Activated CD4-positive, alpha-beta T cell treated with anti-CD3 and anti-CD28 coated beads for 1 hour (primary cell): Measurements from ENCODE around the gene ZNF300.
"Not testable (repeated sequence)": the region's sequence is repeated elsewhere in the genome, so short reads cannot be mapped to it uniquely, and the experiment has no call there.

Experiments
- DNase-seq: peaks from one replicate; pipeline ENCODE4 v3.0.0-alpha.2; 2020

ZNF300 gene

DNA sequence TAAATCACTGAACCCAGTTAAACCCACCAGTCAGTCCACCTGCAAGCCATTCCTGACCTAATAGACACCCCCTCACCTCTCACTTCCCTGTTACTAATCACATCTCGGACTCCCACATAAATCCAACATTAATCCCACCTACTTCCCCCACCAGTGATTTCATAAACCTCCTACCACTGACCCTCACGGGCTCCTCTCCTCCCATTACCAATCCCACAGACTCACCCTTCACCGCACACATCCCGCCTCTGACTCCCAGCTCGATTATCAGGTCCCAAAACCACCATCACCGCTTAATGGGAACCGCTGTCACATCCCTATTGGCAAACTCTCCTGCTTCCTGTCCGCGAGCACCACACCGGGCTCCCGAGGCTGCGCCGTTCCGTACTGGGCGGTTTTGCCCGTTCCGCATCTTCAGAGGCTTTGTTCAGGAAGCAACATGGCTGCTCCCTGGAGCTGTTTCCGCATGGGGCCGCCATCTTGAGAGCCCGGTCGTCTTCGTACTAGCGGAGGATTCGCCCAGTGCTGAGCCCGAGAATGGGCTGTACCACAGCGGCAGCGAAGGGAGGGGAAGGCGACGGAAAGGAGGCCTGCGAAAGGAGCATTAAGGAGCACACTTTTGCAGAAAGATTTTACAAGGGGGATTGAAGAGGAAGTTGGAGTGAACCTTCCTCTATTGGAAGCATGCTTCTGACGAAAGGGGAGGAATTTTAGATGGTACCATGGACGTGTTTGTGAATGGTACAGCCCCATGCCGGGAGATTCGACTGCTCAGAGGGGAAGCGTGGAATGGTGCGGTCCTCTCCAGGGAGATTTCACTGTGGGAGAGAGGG, at the start of gene ZNF300:
Gene ZNF300 (minus strand): TSS at position 502 of the 833 bp plus-strand sequence. CDS start 1,825 bp downstream, outside the sequence.
- DNase-seq = peak; percentile 31

DNA sequence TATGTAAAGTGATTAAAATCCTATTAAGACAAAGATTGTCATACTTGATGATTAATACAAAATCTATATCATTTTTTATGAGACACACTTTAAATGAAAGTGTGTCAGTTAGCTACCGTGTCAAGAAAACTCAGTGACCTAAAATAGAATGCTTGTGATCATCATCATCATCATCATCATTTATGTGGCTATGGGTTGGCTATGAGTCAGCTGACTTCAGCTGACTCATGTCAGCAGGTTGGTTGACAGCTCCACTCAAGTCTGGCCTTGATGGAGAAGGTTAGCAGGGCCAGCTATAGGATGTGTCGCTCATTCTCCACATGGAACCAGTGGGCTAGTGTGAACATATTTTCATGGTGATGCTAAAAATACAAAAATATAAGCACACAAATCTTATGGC, 43.8 kb upstream of the ZNF300 start:
- DNase-seq = no peak

DNA sequence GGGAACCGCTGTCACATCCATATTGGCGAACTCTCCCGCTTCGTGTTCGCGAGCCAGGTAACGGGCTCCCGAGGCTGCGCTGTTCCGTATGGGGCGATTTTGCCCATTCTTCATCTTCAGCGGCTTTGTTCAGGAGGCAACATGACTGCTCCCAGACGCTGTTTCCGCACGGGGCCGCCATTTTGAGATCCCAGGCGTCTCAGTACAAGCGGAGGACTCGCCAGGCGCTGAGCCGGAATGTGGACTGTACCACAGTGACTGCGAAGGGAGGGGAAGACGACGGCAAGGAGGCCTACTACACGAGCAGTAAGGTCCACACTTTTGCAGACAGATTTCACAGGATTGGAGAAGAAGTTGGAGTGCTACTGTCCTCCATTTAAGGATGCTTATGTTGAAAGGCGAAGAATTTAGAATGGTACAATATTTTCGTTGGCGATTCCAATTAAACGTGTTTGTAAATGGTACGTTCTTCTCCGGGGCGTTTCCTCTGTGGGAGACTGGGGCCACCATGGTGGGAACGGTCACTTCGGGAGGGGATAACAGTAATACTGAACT, 41.6 kb upstream of the ZNF300 start:
- DNase-seq = no peak

DNA sequence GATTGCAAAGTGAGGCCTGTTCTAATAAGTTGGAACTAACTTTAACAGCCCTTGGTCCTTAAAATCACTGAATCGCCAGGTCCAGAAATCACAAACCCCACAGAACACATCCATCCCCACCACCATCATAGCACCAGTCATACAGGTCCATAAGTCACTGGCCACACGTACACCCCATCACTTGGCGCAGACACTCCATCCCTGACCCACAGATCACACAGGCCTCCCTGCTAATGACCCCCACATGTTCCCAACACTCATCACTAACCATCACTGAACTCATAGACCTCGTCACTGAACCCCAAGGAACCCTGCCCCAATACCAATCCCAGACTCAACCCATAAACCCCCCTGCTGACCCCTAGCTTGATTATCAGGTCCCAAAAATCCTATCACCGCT, 41.2 kb upstream of the ZNF300 start:
- no peak for DNase-seq

DNA sequence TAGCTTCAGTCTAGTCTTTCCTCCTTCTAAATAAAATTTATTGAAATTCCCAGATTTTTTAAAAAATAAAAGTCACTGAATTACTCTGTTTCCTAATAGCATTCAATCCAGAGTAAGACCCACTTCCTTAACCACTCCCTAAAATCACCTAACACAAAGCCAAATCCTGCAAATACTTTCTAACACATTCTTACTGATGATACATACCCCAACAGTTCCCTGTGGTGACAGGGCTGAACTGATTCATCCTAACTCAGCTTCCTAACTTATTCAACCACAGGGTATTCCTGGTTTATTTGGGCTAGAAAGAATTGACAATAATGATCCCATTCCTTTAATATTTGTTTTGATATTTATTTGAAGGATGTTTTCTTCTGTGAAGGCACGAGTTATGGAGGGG, 40.7 kb upstream of the ZNF300 start:
- DNase-seq = no peak

DNA sequence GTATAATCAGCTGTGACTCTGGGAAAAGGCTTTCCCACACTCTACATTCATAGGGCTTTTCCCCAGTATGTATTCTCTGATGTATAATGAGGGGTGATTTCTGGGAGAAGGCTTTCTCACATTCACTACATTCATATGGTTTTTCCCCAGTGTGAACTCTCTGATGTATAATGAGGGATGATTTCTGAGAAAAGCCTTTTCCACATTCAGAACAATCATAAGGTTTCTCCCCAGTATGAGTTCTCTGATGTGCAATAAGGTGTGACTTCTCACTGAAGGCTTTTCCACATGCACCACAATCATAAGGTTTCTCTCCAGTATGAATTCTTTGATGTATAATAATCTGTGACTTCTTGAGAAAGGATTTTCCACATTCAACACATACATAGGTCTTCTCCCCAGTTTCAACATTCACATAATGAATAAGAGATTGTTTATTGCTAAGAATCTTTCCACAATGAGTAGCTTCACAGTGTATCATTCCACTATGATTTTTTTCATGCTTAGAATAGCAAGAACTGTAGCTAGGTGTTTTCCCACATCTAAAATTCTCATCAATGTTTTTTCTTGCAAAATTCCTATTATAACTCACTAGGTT, 26.7 kb upstream of the ZNF300 start:
- no peak for DNase-seq

DNA sequence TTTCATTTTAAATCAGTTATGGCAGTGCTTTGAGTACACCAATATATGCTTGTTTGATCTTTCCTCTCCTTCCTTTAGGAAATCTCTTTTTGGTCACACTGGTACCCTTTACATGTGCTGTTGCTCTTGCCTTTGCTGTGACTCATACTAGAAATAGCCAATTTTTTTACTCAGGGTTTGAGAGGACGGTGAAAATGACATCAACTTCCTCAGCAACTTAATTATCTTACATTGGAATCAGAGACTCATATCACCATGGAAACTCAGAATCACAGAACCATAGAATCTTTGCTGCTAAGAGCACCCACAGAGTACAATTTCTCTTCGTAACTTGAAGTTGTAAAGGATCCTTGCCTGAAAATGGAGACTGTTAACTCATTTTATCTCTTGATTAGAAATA, 13.8 kb upstream of the ZNF300 start:
- no peak for DNase-seq

DNA sequence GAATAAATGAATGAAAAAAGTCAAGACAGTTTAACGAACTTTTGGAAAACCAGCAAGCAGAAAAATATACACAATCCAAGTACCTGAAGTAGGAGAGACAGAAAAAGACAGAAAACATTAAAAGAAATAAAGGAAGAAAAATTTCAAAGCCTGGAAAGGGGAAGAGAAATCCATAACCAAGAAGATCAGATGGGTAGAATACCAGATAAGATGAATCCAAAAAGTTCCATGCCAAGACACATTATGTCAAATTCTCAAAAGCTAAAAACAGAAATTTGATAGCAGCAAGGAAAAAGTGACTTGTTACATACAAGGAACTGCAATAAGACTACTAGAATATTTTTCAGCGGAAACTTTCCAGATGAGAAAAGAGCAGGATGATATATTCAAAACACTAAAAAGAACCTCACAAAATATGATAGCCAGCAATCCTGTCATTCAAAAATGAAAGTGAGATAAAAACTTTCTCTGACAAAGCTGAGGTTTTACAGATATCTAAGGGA, 7.6 kb upstream of the ZNF300 start:
- DNase-seq = no peak

DNA sequence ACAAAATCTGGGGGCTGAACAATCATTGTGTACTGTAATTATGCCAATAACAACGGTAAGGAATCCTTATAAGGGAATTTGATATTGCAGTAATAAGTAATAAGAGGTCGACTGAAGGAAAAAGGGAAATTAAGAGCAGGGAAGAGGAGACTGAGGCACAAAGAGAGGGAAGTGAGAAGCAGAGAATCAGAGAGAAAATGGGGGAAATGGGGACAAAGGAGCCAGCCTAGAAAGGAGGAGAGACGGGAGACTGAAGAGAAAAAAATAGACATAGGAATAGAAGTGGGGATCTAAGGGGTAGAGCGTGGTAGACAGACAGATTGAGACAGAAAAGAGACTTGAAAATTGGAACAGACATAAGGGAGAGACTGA, 518 bp upstream of the ZNF300 start:
- no peak for DNase-seq

DNA sequence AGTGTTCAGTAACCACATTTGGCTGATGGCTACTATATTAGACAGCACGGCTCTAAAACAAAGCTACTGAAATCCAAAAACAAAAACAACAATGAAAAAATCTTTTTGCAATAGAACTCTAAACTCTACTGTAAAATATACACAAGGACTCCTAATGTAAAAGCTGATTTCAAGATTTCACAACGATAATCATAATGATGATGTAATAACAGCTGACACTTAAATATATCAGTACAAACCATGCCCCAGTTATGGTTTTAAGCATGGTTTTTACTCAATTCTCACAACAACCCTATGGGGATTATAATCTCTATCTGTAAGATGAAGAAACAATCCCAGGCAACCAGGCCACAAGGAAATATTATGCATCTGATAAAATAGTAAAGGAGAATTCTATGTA, 3.3 kb downstream of the ZNF300 start:
- no peak for DNase-seq

DNA sequence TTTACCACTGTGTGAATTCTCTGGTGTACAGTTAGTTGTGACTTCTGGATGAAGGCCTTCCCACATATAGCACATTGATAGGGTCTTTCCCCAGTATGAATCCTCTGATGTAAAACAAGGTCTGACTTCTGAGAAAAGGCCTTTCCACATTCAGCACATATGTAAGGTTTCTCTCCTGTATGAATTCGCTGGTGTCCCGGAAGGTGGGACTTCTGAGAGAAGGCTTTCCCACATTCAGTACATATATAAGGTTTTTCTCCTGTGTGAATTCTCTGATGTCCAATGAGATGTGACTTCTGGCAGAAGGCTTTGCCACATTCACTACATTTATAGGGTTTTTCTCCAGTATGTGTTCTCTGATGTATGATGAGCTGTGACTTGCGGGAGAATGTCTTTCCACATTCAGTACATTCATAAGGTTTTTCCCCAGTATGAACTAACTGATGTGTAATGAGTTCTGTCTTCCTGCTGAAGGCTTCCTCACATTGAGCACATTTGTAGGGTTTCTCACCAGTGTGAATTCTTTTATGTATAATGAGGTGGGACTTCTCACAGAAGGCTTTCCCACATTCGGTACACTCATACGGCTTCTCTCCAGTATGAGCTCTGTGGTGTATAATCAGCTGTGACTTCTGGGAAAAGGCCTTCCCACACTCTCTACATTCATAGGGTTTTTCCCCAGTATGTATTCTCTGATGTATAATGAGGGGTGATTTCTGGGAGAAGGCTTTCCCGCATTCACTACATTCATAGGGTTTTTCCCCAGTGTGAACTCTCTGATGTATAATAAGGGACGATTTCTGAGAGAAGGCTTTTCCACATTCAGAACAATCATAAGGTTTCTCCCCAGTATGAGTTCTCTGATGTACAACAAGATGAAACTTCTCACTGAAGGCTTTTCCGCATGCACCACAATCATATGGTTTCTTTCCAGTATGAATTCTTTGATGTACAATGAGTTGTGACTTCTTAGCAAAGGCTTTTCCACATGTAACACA, 9.1 kb downstream of the ZNF300 start:
- DNase-seq = no peak

DNA sequence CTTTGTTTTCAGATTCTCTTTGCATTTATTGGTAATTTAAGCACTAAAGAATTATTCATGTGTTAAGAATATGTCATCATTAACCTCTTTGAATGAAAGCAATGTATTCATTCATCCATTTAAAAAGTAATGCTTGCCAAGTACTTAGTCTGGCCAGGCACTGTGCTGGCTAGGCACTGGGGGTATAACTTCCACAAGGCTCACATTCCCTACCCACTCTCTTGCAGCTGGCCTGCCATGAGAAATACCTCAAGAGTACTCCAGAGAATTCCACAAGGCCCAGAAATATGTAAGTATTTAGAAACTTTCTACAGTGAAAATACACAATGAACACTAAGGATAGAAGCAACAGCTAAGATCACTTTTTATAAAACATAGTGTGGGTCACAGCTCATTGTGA, 25.4 kb downstream of the ZNF300 start:
- no peak for DNase-seq

DNA sequence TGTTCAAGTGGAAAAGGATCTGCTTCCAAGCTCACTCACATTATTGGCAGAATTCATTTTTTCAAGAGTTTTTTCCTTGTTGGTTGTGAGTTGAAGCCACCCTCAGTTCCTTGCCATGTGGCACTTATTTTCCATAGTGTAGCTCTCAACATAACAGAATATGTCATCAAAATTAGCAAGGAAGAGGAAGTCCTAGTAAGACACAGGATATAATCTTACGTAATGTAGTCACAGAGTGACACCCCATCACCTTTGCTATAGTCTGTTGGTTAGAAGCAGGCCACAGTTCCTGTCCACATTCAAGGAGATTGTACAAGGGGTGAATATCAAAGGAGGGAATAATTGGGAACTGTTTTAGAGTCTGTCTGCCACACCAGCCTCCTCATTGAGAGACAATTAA, 42.7 kb downstream of the ZNF300 start:
- DNase-seq = no peak

DNA sequence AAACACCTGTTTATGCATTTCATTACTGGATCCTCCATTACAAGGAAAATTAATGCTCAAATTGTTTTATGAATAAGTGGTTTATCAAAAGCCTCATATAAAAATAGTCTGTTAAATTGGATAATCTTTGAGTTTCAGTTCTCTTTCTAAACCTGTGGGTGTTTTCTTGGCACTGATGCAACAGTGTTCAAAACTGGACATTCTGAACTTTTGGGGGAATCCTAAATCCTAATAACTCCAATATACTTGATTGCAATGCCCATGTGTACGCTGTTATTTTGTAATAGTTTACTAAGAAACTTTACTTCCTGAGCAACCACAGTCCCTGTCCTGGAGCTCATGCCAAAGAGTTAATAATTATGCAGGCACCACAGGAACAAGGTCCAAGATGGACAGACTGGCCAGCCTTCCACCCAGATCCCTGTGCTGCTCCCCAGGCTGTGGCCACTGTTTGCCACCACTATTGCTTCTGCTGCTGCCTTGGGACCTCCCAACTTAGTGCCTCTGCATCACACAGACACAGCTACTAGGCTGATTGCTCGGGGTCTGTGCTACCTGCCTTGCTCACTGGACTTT, 44.4 kb downstream of the ZNF300 start:
- DNase-seq = no peak

DNA sequence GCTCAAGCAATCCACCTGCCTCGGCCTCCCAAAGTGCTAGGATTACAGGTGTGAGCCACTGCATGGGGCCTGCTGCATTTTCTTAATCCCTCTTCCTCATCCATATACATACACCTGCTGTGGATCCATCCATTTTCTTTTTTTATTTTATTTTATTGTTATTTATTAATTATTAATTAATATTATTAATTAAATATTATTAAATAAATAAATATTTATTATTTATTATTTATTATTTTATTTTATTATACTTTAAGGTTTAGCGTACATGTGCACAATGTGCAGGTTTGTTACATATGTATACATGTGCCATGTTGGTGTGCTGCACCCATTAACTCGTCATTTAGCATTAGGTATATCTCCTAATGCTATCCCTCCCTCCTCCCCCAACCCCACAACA, 48.1 kb downstream of the ZNF300 start:
- not testable (repeated sequence) for DNase-seq

DNA sequence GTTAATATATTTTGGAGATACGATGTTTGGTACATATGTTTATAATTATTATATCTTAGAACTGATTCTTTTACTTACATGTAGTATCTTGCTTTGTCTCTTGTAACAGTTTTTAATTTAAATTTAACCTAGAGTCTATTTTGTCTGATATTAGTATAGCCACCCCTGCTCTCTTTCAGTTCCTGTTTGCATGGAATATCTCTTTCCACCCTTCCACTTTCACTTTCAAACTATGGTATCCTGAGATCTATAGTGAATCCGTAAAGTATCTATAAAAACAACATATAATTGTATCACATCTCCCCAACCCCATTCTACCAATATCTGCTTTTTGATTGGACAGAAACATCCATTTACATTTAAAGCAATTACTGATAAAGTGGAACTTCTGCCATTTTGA, 51.2 kb downstream of the ZNF300 start:
- DNase-seq = no peak

DNA sequence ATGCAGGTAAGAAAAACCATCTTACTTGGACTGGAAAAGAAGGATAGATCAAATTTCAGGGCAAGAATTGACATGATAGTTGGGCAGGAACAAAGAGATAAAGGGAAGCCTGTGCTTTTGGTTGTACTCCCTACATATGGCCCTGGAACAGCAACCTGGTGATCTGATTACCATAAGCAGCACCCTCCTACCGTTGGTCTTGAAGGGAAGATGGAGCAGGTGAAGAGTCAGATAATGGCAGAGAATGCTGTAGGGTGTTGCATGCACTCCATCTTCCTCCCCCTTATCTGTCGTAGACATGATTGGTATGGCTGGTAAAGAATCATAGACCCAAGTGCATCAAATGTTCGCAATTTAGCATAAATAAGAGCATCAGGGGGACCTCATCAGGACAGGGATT, 53.7 kb downstream of the ZNF300 start:
- DNase-seq = no peak

DNA sequence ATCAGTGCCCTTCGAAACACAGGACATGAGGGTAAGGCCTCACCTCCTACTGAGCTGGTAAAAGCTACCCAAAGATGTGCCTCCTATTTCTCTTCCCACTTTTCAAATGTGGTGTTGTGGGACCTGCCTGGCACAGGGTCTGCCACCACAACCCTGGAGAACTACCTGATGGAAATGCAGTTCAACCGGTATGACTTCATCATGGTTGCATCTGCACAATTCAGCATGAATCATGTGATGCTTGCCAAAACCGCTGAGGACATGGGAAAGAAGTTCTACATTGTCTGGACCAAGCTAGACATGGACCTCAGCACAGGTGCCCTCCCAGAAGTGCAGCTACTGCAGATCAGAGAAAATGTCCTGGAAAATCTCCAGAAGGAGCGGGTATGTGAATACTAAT, 56.5 kb downstream of the ZNF300 start:
- no peak for DNase-seq

DNA sequence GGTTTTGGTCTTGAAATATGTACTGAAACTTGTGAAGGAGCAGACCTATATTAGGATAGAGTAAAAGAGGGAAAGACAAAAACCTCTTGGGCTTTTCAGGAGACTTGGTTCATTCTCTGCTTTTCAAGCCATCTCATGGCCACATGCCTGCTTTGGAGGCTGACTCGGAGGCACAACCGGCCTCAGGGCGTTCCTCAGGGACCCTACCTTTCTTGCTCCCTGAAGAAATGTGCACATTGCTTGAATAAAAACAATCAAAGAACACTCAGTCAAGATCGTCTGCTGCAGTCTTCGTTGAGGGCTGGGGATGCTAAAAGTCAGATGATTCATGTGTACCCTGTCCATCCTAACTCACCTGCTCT, 57.5 kb downstream of the ZNF300 start:
- no peak for DNase-seq

DNA sequence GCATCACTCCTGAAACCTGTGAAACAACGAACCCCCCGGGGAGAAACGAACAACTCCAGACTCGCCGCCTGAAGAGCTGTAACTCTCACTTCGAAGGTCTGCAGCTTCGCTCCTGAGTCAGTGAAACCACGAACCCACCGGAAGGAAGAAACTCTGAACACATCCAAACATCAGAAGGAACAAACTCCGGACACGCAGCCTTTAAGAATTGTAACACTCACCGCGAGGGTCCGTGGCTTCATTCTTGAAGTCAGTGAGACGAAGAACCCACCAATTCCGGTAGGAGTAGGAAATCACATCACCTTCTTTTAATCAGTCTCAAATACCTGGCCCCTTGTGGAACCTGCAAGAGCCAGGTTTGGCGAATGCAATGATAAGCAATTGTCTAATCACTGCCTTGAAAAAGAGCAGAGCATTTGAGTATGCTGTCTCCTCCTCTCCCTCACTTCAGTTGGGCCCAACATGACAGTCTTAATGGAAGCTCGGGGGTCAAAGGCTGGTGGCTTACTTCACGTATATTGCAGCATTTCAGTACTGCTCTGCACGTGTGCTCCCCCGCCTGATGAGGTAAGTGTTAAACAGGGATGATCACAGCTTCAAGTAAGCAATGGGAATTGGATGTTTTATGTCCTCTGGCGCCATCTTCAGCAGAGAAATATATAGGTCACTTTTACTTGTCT, 58.0 kb downstream of the ZNF300 start:
- peak; percentile 31 for DNase-seq

DNA sequence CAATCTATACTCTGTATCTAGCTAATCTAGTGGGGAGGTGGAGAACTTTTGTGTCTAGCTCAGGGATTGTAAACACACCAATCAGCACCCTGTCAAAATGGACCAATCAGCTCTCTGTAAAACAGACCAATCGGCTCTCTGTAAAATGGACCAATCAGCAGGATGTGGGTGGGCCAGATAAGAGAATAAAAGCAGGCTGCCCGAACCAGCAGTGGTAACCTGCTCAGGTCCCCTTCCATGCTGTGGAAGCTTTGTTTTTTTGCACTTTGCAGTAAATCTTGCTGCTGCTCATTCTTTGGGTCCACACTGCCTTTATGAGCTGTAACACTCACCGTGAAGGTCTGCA, 58.5 kb downstream of the ZNF300 start, which contains the start of gene IRGM:
Gene IRGM (plus strand): TSS at position 214 of the 346 bp plus-strand sequence. CDS start 1,603 bp downstream, outside the sequence.
- DNase-seq = not testable (repeated sequence)
